CD4-positive, alpha-beta T cell (primary cell): ENCODE data around the gene PRRC1. TPM values are rescaled to one million over a fixed set of nuclear protein-coding genes. Genes with fewer than 3 reads are reported as not detected.
A peak's percentile ranks its signal among the peaks of the same experiment; 100 is the strongest.

Experiments used
- ATAC-seq: fragments of 200-7000 bp; cut with Tn5 transposase; one replicate; pipeline ENCODE4 v1.10.0; 2022; ENCODE audit warnings: mild to moderate bottlenecking; ENCODE audit not compliant: poor library complexity
- CTCF ChIA-PET: fragments of 350-600 bp; sonication (Branson Sonifier 250); formaldehyde crosslinking; loops from one replicate; lab custom pipeline; 2021; ENCODE audit warnings: antibody characterized with exemption, inconsistent platforms; lab: Charles Lee
- POLR2A ChIA-PET: fragments of 350-600 bp; sonication (Branson Sonifier 250); formaldehyde crosslinking; loops from one replicate; lab custom pipeline; 2021; ENCODE audit warnings: antibody characterized with exemption, inconsistent platforms; lab: Charles Lee
- DNase-seq, 14 experiments: peaks; one replicate each; pipeline ENCODE4 v3.0.0-alpha.2; 2013 to 2020; ENCODE audit warnings: mixed read lengths in 2 of 14
- H3K27ac ChIP-seq, 2 donors: one replicate each; pipeline versions ENCODE4 v1.5.1 to v1.7.0; 2013; ENCODE audit warnings: low read length in 2 of 2, low read depth in 1 of 2, mild to moderate bottlenecking in 1 of 2
- H3K27me3 ChIP-seq, 2 experiments: 1 replicate in 1 of 2; 2 replicates in 1 of 2; pipeline versions ENCODE4 v1.6.1 to v1.7.0; 2013; ENCODE audit warnings: low read length in 2 of 2, control low read depth in 1 of 2, mild to moderate bottlenecking in 1 of 2, moderate library complexity in 1 of 2; ENCODE audit not compliant: insufficient read depth in 2 of 2, control insufficient read depth in 1 of 2
- H3K36me3 ChIP-seq: one replicate; pipeline ENCODE4 v1.6.1; 2013; ENCODE audit warnings: low read length, control low read depth; ENCODE audit not compliant: insufficient read depth
- H3K4me1 ChIP-seq: one replicate; pipeline ENCODE4 v1.6.1; 2013; ENCODE audit warnings: low read length, control low read depth; ENCODE audit not compliant: insufficient read depth
- H3K4me3 ChIP-seq: one replicate; pipeline ENCODE4 v1.5.1; 2013; ENCODE audit warnings: mild to moderate bottlenecking, low read length, moderate library complexity
- H3K9me3 ChIP-seq, 2 experiments: 1 replicate in 1 of 2; 2 replicates in 1 of 2; pipeline versions ENCODE4 v1.6.1 to v1.7.0; 2013; ENCODE audit warnings: low read length in 2 of 2, mild to moderate bottlenecking in 2 of 2, control low read depth in 1 of 2, moderate library complexity in 1 of 2; ENCODE audit not compliant: control insufficient read depth in 1 of 2, insufficient read depth in 1 of 2
- H3K27ac Mint-ChIP-seq: one replicate; pipeline ENCODE4 v1.8.0; 2020; ENCODE audit warnings: mixed read lengths
- H3K27me3 Mint-ChIP-seq: one replicate; pipeline ENCODE4 v1.8.0; 2021; ENCODE audit warnings: mixed read lengths
- H3K36me3 Mint-ChIP-seq: one replicate; pipeline ENCODE4 v1.8.0; 2021; ENCODE audit warnings: low read depth, mixed read lengths
- H3K4me1 Mint-ChIP-seq: one replicate; pipeline ENCODE4 v1.8.0; 2021; ENCODE audit warnings: low read depth, mixed read lengths
- H3K4me3 Mint-ChIP-seq: one replicate; pipeline ENCODE4 v1.8.0; 2020; ENCODE audit warnings: mild to moderate bottlenecking, mixed read lengths
- H3K9me3 Mint-ChIP-seq: one replicate; pipeline ENCODE4 v1.8.0; 2020; ENCODE audit warnings: mixed read lengths
- CTCF ChIP-seq: fragments of 200-600 bp; IDR thresholded peaks from one replicate; pipeline ENCODE4 v1.8.0; 2022; ENCODE audit warnings: antibody characterized with exemption, mild to moderate bottlenecking
- intact Hi-C, 2 experiments: fragments of 100-400 bp; cut with DNase I in 1 of 2; cut with micrococcal nuclease in 1 of 2; formaldehyde crosslinking; loops; one replicate each; pipeline versions ENCODE4 v1.15.1 to v1.9.0; 2023 to 2025; cut with DNase I, micrococcal nuclease
- polyA plus RNA-seq, 2 donors: library from polyadenylated mRNA; unstranded; fragments of 120-200 nt; gene quantifications; one replicate each; pipeline ENCODE4 v1.2.1, GENCODE V29; 2013
- total RNA-seq, 174 experiments: library from RNA in 2 of 174; stranded (reverse) in 2 of 174; gene quantifications; one replicate each; pipeline ENCODE4 v1.2.3 and lab custom pipeline; 2021 to 2026

Gene PRRC1
- total RNA-seq (10 to 100 TPM; 32.0 to 33.8 TPM), total RNA-seq (lab: John Stamatoyannopoulos, UW) (25.5 to 116 (median 63.4) reads per million in 172 experiments)
- 38.2 TPM for polyA plus RNA-seq (2013, experiment 1 of 2)
- polyA plus RNA-seq (2013, experiment 2 of 2) = 35.2 TPM

GRCh38 chr5:127517480-127518318 is at the start of gene PRRC1:
TSS of gene PRRC1 (plus strand) at chr5:127517640. CDS start at chr5:127523480, 5,840 bp downstream.
- Histone ChIP-seq H3K36me3 (no peaks in the 10 kb centered on the region), H3K9me3 (peaks cover 0 to 8% of the 10 kb centered on the region in 2 experiments), H3K27me3 (no peaks in the 10 kb centered on the region), H3K4me3 (peak within 1 kb of the TSS; percentile 97), H3K27ac (peak within 1 kb of the TSS; percentile 68 to 76), H3K4me1 (peaks cover 15% of the 10 kb centered on the region)
- intact Hi-C loops = loop anchor here (5.0 to 10.0 kb wide), 4 partner anchors 565 to 1575 kb away; partner anchors contain the start of genes SLC12A2 (in 2 of the 2) and ISOC1 (in 1 of the 2)
- peaks cover 9% of the 10 kb centered on the region for H3K9me3 Mint-ChIP-seq
- H3K4me1 Mint-ChIP-seq = peaks cover 44% of the 10 kb centered on the region
- TF ChIP-seq CTCF = no peak
- H3K27ac Mint-ChIP-seq = peak within 1 kb of the TSS; percentile 82
- ChIA-PET POLR2A (interaction anchor here (0.8 to 1.9 kb wide), 3 partner anchors 565 to 923 kb away, joined by 3 to 10 read pairs (median 3); partner anchors contain the start of gene LMNB1), CTCF (interaction anchor here (1.0 kb wide), 1 partner anchor 25 kb away, joined by 4 read pairs; no protein-coding TSS in a partner anchor)
- peaks cover 40% of the 10 kb centered on the region for H3K36me3 Mint-ChIP-seq
- peaks cover 6% of the 10 kb centered on the region for H3K27me3 Mint-ChIP-seq
- DNase-seq (peak; percentile 64 to 92 (median 76)), ATAC-seq (peak; percentile 94)
- peak within 1 kb of the TSS; percentile 97 for H3K4me3 Mint-ChIP-seq

GRCh38 chr5:127471211-127471610 is 46.2 kb upstream of the PRRC1 start:
- Histone ChIP-seq H3K4me1 (no peaks in the 10 kb centered on the region), H3K27ac (no peak overlapping the region), H3K36me3 (no peaks in the 10 kb centered on the region), H3K27me3 (peaks cover 0 to 8% of the 10 kb centered on the region in 2 experiments), H3K4me3 (no peak overlapping the region), H3K9me3 (no peaks in the 10 kb centered on the region)
- TF ChIP-seq CTCF = no peak
- ChIA-PET CTCF (no interaction called here), POLR2A (no interaction called here)
- DNase-seq (no peak), ATAC-seq (no peak)
- Mint-ChIP-seq H3K9me3 (no peaks in the 10 kb centered on the region), H3K4me1 (no peaks in the 10 kb centered on the region), H3K27me3 (peaks cover 16% of the 10 kb centered on the region), H3K27ac (no peak overlapping the region), H3K4me3 (no peak overlapping the region), H3K36me3 (no peaks in the 10 kb centered on the region)
- intact Hi-C loops = no loop called here

DNA sequence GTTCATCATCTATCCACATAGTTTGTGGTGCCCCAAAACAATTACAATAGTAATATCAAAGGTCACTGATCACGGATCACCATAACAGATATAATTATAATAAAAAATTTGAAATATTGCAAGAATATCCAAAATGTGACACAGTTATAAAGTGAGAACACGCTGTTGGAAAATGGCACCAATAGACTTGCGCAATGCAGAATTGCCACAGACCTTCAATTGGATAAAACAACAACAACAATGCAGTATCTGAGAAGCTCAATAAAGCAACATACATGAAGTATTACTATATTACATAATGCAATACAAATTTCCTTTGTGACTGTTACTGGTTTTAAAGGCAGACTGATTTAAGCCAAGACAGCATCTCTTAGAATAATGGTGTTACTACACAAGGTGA is 44.7 kb upstream of the PRRC1 start:
- H3K36me3 ChIP-seq = no peaks in the 10 kb centered on the region
- H3K9me3 ChIP-seq = no peaks in the 10 kb centered on the region
- H3K27ac ChIP-seq = no peak overlapping the region
- TF ChIP-seq CTCF = no peak
- Mint-ChIP-seq H3K27ac (no peak overlapping the region), H3K27me3 (peaks cover 21% of the 10 kb centered on the region), H3K36me3 (no peaks in the 10 kb centered on the region), H3K4me1 (no peaks in the 10 kb centered on the region), H3K4me3 (no peak overlapping the region), H3K9me3 (no peaks in the 10 kb centered on the region)
- intact Hi-C loops = no loop called here
- peaks cover 0 to 6% of the 10 kb centered on the region in 2 experiments for H3K27me3 ChIP-seq
- ChIA-PET CTCF (no interaction called here), POLR2A (no interaction called here)
- no peak overlapping the region for H3K4me3 ChIP-seq
- H3K4me1 ChIP-seq = no peaks in the 10 kb centered on the region
- DNase-seq = no peak
- ATAC-seq = no peak
